Measurements from ENCODE around the gene SCAPER. TPM values are rescaled to one million over a fixed set of nuclear protein-coding genes. Genes with fewer than 3 reads are reported as not detected.

Gene SCAPER
- total and polyA plus RNA-seq, 2 experiments from 2014 or later = 27.0 to 35.7 TPM

- no peaks in the 10 kb centered on the region for H3K4me1 ChIP-seq (ENCODE audit: low read depth)
- no peaks in the 10 kb centered on the region for H3K9me3 ChIP-seq (ENCODE audit: low read depth)
- H3K36me3 ChIP-seq = no peaks in the 10 kb centered on the region
- H3K4me3 ChIP-seq = no peak overlapping the region
- H3K27me3 ChIP-seq = no peaks in the 10 kb centered on the region
- no peak for TF ChIP-seq CTCF (IDR thresholded peaks at IDR 0.05; ENCODE audit: low read depth, low read length)
- no peak overlapping the region for H3K27ac ChIP-seq
- DNase-seq (ENCODE audit: low read depth in 1 of 2, low spot score in 1 of 2) = no peak
These were observed 222.3 kb downstream of the SCAPER start for GRCh38 chr15:76682833-76683232.

- Histone ChIP-seq H3K27me3 (no peaks in the 10 kb centered on the region), H3K4me1 (ENCODE audit: low read depth) (no peaks in the 10 kb centered on the region), H3K36me3 (no peaks in the 10 kb centered on the region), H3K27ac (no peak overlapping the region), H3K9me3 (ENCODE audit: low read depth) (no peaks in the 10 kb centered on the region), H3K4me3 (no peak overlapping the region)
- DNase-seq (ENCODE audit: low read depth in 1 of 2, low spot score in 1 of 2) = no peak
- no peak for TF ChIP-seq CTCF (IDR thresholded peaks at IDR 0.05; ENCODE audit: low read depth, low read length)
These were observed 222.9 kb downstream of the SCAPER start for GRCh38 chr15:76682259-76682658.

DNA sequence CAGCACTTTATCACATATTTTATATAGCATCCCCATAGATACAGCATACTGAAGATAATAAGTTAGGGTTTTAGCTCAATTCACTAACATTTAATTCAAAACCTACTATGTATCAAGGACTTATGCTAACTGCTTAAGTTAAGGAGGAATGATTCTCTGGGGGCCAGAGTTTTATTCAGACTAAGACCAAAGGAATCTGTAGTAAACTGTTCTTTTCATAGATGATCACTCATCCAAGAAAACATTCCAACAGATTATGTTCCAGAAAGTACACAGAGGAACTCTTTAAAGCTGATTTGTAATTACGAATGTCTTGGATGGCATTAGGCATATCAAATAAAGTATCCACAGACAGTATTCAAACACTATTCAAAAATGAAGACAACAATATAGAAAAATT is 226.4 kb downstream of the SCAPER start:
- Histone ChIP-seq H3K4me3 (no peak overlapping the region), H3K27ac (no peak overlapping the region), H3K36me3 (no peaks in the 10 kb centered on the region), H3K4me1 (ENCODE audit: low read depth) (no peaks in the 10 kb centered on the region), H3K27me3 (no peaks in the 10 kb centered on the region), H3K9me3 (ENCODE audit: low read depth) (no peaks in the 10 kb centered on the region)
- TF ChIP-seq CTCF (IDR thresholded peaks at IDR 0.05; ENCODE audit: low read depth, low read length) = no peak
- DNase-seq (ENCODE audit: low read depth in 1 of 2, low spot score in 1 of 2) = no peak

- H3K36me3 ChIP-seq = no peaks in the 10 kb centered on the region
- H3K4me3 ChIP-seq = no peak overlapping the region
- H3K9me3 ChIP-seq (ENCODE audit: low read depth) = no peaks in the 10 kb centered on the region
- no peaks in the 10 kb centered on the region for H3K27me3 ChIP-seq
- no peak for TF ChIP-seq CTCF (IDR thresholded peaks at IDR 0.05; ENCODE audit: low read depth, low read length)
- no peak for DNase-seq (ENCODE audit: low read depth in 1 of 2, low spot score in 1 of 2)
- no peaks in the 10 kb centered on the region for H3K4me1 ChIP-seq (ENCODE audit: low read depth)
- H3K27ac ChIP-seq = no peak overlapping the region
These were observed 230.3 kb downstream of the SCAPER start for GRCh38 chr15:76674883-76675282.

GRCh38 chr15:76669521-76670207 is 235.5 kb downstream of the SCAPER start:
- no peak overlapping the region for H3K27ac ChIP-seq
- H3K36me3 ChIP-seq = no peaks in the 10 kb centered on the region
- no peaks in the 10 kb centered on the region for H3K9me3 ChIP-seq (ENCODE audit: low read depth)
- H3K4me1 ChIP-seq (ENCODE audit: low read depth) = peaks cover 14% of the 10 kb centered on the region
- no peak overlapping the region for H3K4me3 ChIP-seq
- no peaks in the 10 kb centered on the region for H3K27me3 ChIP-seq
- no peak for TF ChIP-seq CTCF (IDR thresholded peaks at IDR 0.05; ENCODE audit: low read depth, low read length)
- DNase-seq (ENCODE audit: low read depth in 1 of 2, low spot score in 1 of 2) = no peak
